ENCODE measurements around the gene FHOD3. TPM values are rescaled to one million over a fixed set of nuclear protein-coding genes. Genes with fewer than 3 reads are reported as not detected.

The FHOD3 gene
- total RNA-seq, 1 experiment from 2014 or later = 10.6 TPM

- DNase-seq = peak; percentile 11 to 41
- Histone ChIP-seq H3K4me2 (no peak overlapping the region), H3K4me1 (replicated peaks; ENCODE audit: insufficient read depth) (no peaks in the 10 kb centered on the region)
Measured at GRCh38 chr18:36284671-36285295, 12.7 kb upstream of the FHOD3 start.

GRCh38 chr18:36287653-36288052 is 9.9 kb upstream of the FHOD3 start:
- ChIA-PET CTCF (no interaction called here), POLR2A (ENCODE audit: unreplicated experiment) (no interaction called here)
- no peak overlapping the region for H3K27ac ChIP-seq
- H3K79me2 ChIP-seq (ENCODE audit: low read depth) = no peaks in the 10 kb centered on the region
- no peaks in the 10 kb centered on the region for H3K36me3 ChIP-seq (ENCODE audit: low read depth)
- no TSS peak for BruUV-seq (replicated peaks)
- DNase-seq = no peak
- intact Hi-C loops (cut with micrococcal nuclease; ENCODE audit: unreplicated experiment) = loop anchor here (2.0 kb wide), 1 partner anchor 285 kb away; no protein-coding TSS in a partner anchor
- no peak overlapping the region for H3K4me2 ChIP-seq
- H3K9me3 ChIP-seq (ENCODE audit: insufficient read depth, low read depth) = no peaks in the 10 kb centered on the region
- TF ChIP-seq CTCF (conservative IDR thresholded peaks at IDR 0.05) (no peak), EZH2 (IDR thresholded peaks at IDR 0.05; ENCODE audit: low read depth) (no peak)
- no peaks in the 10 kb centered on the region for H3K9me2 ChIP-seq (ENCODE audit: insufficient read depth)
- no peak overlapping the region for H2AFZ ChIP-seq
- no peaks in the 10 kb centered on the region for H3K4me1 ChIP-seq (replicated peaks; ENCODE audit: insufficient read depth)
- no peak overlapping the region for H3K4me3 ChIP-seq
- H3K27me3 ChIP-seq (ENCODE audit: insufficient read depth, low read depth) = no peaks in the 10 kb centered on the region
- H3F3A ChIP-seq (ENCODE audit: insufficient read depth, low read depth) = no peaks in the 10 kb centered on the region
- H4K20me1 ChIP-seq (ENCODE audit: insufficient read depth) = no peaks in the 10 kb centered on the region

More at GRCh38 chr18:36284671-36285295, 12.7 kb upstream of the FHOD3 start:
- no peak for TF ChIP-seq EZH2 (IDR thresholded peaks at IDR 0.05; ENCODE audit: low read depth)
- TF ChIP-seq CTCF (conservative IDR thresholded peaks at IDR 0.05) = peak; percentile 81
- Histone ChIP-seq H3K27ac (no peak overlapping the region), H2AFZ (no peak overlapping the region), H3F3A (ENCODE audit: insufficient read depth, low read depth) (no peaks in the 10 kb centered on the region), H3K79me2 (ENCODE audit: low read depth) (no peaks in the 10 kb centered on the region), H4K20me1 (ENCODE audit: insufficient read depth) (no peaks in the 10 kb centered on the region), H3K9me3 (ENCODE audit: insufficient read depth, low read depth) (no peaks in the 10 kb centered on the region), H3K9me2 (ENCODE audit: insufficient read depth) (no peaks in the 10 kb centered on the region), H3K4me3 (no peak overlapping the region), H3K27me3 (ENCODE audit: insufficient read depth, low read depth) (no peaks in the 10 kb centered on the region), H3K36me3 (ENCODE audit: low read depth) (no peaks in the 10 kb centered on the region)
- CTCF ChIA-PET = interaction anchor here (0.7 kb wide), 2 partner anchors 182 to 189 kb away, joined by 4 read pairs; no protein-coding TSS in a partner anchor
- no TSS peak for BruUV-seq (replicated peaks)
- POLR2A ChIA-PET (ENCODE audit: unreplicated experiment) = no interaction called here
- intact Hi-C loops (cut with micrococcal nuclease; ENCODE audit: unreplicated experiment) = loop anchor here (1.0 to 5.0 kb wide), 4 partner anchors 188 to 1052 kb away; no protein-coding TSS in a partner anchor

GRCh38 chr18:36288689-36289088 is 8.8 kb upstream of the FHOD3 start:
- H3K4me2 ChIP-seq = no peak overlapping the region
- CTCF ChIA-PET = no interaction called here
- H3K9me2 ChIP-seq (ENCODE audit: insufficient read depth) = no peaks in the 10 kb centered on the region
- H3K27me3 ChIP-seq (ENCODE audit: insufficient read depth, low read depth) = no peaks in the 10 kb centered on the region
- no TSS peak for BruUV-seq (replicated peaks)
- DNase-seq = no peak
- no peak overlapping the region for H2AFZ ChIP-seq
- H3K36me3 ChIP-seq (ENCODE audit: low read depth) = no peaks in the 10 kb centered on the region
- no peak overlapping the region for H3K4me3 ChIP-seq
- H3K27ac ChIP-seq = no peak overlapping the region
- H3K9me3 ChIP-seq (ENCODE audit: insufficient read depth, low read depth) = no peaks in the 10 kb centered on the region
- H3F3A ChIP-seq (ENCODE audit: insufficient read depth, low read depth) = no peaks in the 10 kb centered on the region
- no peaks in the 10 kb centered on the region for H3K4me1 ChIP-seq (replicated peaks; ENCODE audit: insufficient read depth)
- POLR2A ChIA-PET (ENCODE audit: unreplicated experiment) = no interaction called here
- H3K79me2 ChIP-seq (ENCODE audit: low read depth) = no peaks in the 10 kb centered on the region
- no peaks in the 10 kb centered on the region for H4K20me1 ChIP-seq (ENCODE audit: insufficient read depth)
- TF ChIP-seq EZH2 (IDR thresholded peaks at IDR 0.05; ENCODE audit: low read depth) = no peak
- TF ChIP-seq CTCF (conservative IDR thresholded peaks at IDR 0.05) = no peak
- intact Hi-C loops (cut with micrococcal nuclease; ENCODE audit: unreplicated experiment) = no loop called here

Data from PC-9 (cell line).